ENCODE results near the gene MT1A.

DNA sequence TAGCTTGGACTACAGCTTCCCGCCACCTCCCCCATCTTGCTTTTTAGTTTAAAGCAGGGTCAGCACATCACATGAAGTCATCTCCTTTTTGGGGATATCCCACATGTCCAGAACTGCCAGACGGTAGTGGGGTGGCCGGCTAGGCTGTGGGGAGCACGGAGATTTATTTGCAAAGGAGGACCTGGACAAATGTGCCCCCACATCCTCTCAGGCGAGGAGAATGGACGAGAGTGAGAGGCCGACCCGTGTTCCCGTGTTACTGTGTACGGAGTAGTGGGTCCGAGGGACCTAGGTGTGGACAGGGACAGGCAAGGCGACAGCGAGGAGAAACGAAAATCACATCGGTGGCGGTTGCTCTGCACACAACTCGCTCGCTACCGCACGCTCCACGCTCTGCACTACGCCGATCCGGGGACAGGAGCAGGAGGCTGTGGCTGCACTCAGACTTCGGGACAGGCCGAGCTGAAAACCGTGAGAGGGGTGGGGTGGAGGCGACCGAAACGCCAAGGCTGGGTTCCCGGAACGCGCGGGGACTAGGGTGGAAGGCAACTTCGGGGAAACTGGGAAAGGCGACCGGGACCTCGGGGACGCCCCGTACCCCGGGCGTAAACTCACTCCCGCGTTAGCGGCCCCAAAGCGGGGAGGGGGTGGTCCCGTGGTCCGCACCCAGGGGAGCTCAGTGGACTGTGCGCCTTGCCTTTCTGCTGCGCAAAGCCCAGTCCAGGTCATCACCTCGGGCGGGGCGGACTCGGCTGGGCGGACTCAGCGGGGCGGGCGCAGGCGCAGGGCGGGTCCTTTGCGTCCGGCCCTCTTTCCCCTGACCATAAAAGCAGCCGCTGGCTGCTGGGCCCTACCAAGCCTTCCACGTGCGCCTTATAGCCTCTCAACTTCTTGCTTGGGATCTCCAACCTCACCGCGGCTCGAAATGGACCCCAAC, at the start of gene MT1A:
- TF ChIP-seq RCOR1 (conservative IDR thresholded peaks at IDR 0.05; ENCODE audit: low read depth, low read length) (no peak), SRF (IDR thresholded peaks at IDR 0.05; ENCODE audit: low read depth in 2 of 2, low read length in 2 of 2) (no peak), CEBPB (IDR thresholded peaks at IDR 0.05; ENCODE audit: borderline replicate concordance in 1 of 2, low read depth in 2 of 2, low read length in 2 of 2) (no peak), POLR2A (IDR thresholded peaks at IDR 0.05; ENCODE audit: low read depth, low read length) (no peak), ZNF274 (IDR thresholded peaks at IDR 0.05; ENCODE audit: insufficient read depth, insufficient read length) (no peak), NFYB (IDR thresholded peaks at IDR 0.05; ENCODE audit: insufficient read depth, low read depth, low read length) (no peak), NR2C2 (IDR thresholded peaks at IDR 0.05; ENCODE audit: borderline replicate concordance, control insufficient read depth, insufficient read length, low read depth) (no peak)
- TF ChIP-seq, protein P1, sequence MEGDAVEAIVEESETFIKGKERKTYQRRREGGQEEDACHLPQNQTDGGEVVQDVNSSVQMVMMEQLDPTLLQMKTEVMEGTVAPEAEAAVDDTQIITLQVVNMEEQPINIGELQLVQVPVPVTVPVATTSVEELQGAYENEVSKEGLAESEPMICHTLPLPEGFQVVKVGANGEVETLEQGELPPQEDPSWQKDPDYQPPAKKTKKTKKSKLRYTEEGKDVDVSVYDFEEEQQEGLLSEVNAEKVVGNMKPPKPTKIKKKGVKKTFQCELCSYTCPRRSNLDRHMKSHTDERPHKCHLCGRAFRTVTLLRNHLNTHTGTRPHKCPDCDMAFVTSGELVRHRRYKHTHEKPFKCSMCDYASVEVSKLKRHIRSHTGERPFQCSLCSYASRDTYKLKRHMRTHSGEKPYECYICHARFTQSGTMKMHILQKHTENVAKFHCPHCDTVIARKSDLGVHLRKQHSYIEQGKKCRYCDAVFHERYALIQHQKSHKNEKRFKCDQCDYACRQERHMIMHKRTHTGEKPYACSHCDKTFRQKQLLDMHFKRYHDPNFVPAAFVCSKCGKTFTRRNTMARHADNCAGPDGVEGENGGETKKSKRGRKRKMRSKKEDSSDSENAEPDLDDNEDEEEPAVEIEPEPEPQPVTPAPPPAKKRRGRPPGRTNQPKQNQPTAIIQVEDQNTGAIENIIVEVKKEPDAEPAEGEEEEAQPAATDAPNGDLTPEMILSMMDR (IDR thresholded peaks at IDR 0.05 in 2 of 3, conservative IDR thresholded peaks at IDR 0.05 in 1 of 3; ENCODE audit: control insufficient read depth in 2 of 3, extremely low read depth in 1 of 3, insufficient read depth in 1 of 3, low read depth in 3 of 3, low read length in 3 of 3): no peak
- TF ChIP-seq, protein P2, sequence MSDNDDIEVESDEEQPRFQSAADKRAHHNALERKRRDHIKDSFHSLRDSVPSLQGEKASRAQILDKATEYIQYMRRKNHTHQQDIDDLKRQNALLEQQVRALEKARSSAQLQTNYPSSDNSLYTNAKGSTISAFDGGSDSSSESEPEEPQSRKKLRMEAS (IDR thresholded peaks at IDR 0.05; ENCODE audit: low read depth, low read length): no peak
- TF ChIP-seq, protein P3, sequence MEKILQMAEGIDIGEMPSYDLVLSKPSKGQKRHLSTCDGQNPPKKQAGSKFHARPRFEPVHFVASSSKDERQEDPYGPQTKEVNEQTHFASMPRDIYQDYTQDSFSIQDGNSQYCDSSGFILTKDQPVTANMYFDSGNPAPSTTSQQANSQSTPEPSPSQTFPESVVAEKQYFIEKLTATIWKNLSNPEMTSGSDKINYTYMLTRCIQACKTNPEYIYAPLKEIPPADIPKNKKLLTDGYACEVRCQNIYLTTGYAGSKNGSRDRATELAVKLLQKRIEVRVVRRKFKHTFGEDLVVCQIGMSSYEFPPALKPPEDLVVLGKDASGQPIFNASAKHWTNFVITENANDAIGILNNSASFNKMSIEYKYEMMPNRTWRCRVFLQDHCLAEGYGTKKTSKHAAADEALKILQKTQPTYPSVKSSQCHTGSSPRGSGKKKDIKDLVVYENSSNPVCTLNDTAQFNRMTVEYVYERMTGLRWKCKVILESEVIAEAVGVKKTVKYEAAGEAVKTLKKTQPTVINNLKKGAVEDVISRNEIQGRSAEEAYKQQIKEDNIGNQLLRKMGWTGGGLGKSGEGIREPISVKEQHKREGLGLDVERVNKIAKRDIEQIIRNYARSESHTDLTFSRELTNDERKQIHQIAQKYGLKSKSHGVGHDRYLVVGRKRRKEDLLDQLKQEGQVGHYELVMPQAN (conservative IDR thresholded peaks at IDR 0.05): no peak
- TF ChIP-seq, protein P4, sequence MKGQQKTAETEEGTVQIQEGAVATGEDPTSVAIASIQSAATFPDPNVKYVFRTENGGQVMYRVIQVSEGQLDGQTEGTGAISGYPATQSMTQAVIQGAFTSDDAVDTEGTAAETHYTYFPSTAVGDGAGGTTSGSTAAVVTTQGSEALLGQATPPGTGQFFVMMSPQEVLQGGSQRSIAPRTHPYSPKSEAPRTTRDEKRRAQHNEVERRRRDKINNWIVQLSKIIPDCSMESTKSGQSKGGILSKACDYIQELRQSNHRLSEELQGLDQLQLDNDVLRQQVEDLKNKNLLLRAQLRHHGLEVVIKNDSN (IDR thresholded peaks at IDR 0.05; ENCODE audit: borderline replicate concordance, extremely low read length, insufficient read depth, low read depth, low read length): no peak
- TF ChIP-seq, protein P5, sequence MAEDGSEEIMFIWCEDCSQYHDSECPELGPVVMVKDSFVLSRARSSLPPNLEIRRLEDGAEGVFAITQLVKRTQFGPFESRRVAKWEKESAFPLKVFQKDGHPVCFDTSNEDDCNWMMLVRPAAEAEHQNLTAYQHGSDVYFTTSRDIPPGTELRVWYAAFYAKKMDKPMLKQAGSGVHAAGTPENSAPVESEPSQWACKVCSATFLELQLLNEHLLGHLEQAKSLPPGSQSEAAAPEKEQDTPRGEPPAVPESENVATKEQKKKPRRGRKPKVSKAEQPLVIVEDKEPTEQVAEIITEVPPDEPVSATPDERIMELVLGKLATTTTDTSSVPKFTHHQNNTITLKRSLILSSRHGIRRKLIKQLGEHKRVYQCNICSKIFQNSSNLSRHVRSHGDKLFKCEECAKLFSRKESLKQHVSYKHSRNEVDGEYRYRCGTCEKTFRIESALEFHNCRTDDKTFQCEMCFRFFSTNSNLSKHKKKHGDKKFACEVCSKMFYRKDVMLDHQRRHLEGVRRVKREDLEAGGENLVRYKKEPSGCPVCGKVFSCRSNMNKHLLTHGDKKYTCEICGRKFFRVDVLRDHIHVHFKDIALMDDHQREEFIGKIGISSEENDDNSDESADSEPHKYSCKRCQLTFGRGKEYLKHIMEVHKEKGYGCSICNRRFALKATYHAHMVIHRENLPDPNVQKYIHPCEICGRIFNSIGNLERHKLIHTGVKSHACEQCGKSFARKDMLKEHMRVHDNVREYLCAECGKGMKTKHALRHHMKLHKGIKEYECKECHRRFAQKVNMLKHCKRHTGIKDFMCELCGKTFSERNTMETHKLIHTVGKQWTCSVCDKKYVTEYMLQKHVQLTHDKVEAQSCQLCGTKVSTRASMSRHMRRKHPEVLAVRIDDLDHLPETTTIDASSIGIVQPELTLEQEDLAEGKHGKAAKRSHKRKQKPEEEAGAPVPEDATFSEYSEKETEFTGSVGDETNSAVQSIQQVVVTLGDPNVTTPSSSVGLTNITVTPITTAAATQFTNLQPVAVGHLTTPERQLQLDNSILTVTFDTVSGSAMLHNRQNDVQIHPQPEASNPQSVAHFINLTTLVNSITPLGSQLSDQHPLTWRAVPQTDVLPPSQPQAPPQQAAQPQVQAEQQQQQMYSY (CRISPR knock-in tag; IDR thresholded peaks at IDR 0.05): no peak

Measured in GM12878 (cell line).